NCI-H1105 (cell line): ENCODE results near the gene UBAP2.
"Not testable (repeated sequence)": the region's sequence is repeated elsewhere in the genome, so short reads cannot be mapped to it uniquely, and the experiment has no call there.

Experiments used
- DNase-seq: peaks from one replicate; lab custom pipeline; 2025; lab: John Stamatoyannopoulos, UW

UBAP2 gene

GRCh38 chr9:34046784-34047379 lies 1.8 kb downstream of the UBAP2 start:
- no peak for DNase-seq

DNA sequence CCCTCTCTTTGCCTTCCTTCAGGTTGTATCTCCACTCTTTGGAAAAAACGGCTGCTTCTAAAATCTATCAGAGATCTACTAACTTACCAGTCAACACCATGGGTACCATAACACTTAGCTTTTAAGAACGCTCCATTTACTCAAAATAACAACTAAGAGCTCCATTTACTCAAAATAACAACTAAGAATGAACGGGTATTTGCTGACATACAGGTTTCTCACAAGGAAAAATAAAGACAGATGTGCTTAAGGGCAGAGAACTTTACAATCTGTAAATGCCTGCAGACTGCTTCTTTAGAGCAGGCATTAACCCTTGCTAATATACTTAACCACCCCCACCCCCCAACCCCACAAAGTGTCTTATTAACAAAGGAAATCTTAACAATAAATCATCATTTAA lies 2.8 kb downstream of the UBAP2 start:
- DNase-seq: no peak

GRCh38 chr9:34042074-34042473 lies 6.6 kb downstream of the UBAP2 start:
- not testable (repeated sequence) for DNase-seq

DNA sequence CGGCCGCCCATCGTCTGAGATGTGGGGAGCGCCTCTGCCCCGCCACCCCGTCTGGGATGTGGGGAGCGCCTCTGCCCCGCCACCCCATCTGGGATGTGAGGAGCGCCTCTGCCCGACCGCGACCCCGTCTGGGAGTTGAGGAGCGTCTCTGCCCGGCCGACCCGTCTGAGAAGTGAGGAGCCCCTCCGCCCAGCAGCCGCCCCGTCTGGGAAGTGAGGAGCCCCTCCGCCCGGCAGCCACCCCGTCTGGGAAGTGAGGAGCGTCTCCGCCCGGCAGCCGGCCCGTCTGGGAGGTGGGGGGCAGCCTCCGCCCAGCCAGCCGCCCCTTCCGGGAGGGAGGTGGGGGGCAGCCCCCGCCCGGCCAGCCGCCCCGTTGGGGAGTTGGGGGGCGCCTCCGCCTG lies 9.8 kb downstream of the UBAP2 start:
- DNase-seq: not testable (repeated sequence)

DNA sequence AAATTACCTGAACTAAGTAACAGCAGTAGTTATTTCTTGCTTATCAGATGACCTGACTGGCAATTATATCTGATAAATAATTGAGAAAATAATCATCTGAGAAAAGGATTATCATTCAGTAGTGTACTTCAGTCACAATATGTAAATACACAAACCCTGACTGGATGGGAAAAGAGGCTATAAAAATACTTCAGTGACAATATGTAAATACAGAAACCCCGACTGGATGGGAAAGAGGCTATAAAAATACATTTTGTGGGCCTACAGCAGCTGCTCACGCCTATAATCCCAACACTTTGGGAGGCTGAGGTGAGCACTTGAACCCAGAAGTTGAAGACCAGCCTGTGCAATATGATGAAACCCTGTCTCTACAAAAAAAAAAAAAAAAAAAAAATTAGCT lies 11.1 kb downstream of the UBAP2 start:
- no peak for DNase-seq

GRCh38 chr9:34036625-34037024 lies 12.1 kb downstream of the UBAP2 start:
- DNase-seq: no peak

- no peak for DNase-seq
Measured at GRCh38 chr9:34035656-34036055, 13.0 kb downstream of the UBAP2 start.

DNA sequence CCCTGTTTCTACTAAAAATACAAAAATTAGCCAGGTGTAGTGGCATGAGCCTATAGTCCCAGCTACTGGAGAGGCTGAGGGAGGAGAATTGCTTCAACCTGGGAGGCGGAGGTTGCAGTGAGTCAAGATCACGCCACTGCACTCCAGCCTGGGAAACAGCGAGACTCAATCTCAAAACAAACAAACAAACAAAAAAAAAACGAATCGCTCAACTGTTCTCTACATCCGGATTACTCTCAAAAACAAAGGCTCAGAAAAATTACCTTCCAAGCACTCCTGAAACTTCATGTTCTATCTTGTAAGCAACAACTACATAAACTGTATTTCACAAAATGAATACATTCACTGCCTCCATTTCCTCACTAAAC lies 14.0 kb downstream of the UBAP2 start:
- DNase-seq: no peak

- no peak for DNase-seq
Measured at GRCh38 chr9:34032631-34033030, 16.1 kb downstream of the UBAP2 start.

GRCh38 chr9:34027845-34028574 lies 20.7 kb downstream of the UBAP2 start:
- DNase-seq: no peak

GRCh38 chr9:34025811-34026210 lies 22.9 kb downstream of the UBAP2 start:
- no peak for DNase-seq

DNA sequence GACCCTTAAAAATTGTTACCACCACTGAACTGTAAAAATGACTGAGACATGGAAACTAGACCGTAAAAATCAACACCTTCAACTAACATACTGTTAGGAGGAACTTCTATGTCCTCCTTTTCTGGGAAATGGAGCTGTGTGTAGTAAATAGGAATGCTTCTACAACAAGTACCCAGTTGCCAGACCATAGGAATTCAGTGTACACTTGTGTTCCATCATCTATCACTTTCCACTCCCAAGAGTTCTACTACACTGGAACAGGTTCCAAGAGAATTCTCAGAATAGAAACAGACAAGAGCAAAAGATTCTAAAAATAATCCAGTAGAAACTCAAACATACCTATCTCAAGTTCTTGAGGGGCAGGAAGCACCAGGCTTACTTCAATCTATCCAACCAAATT lies 23.6 kb downstream of the UBAP2 start:
- no peak for DNase-seq

GRCh38 chr9:34024476-34024875 lies 24.2 kb downstream of the UBAP2 start:
- DNase-seq: not testable (repeated sequence)

GRCh38 chr9:34016149-34016548 lies 32.5 kb downstream of the UBAP2 start:
- no peak for DNase-seq

- peak; percentile 5 for DNase-seq
Measured at GRCh38 chr9:34010979-34011378, 37.7 kb downstream of the UBAP2 start.

DNA sequence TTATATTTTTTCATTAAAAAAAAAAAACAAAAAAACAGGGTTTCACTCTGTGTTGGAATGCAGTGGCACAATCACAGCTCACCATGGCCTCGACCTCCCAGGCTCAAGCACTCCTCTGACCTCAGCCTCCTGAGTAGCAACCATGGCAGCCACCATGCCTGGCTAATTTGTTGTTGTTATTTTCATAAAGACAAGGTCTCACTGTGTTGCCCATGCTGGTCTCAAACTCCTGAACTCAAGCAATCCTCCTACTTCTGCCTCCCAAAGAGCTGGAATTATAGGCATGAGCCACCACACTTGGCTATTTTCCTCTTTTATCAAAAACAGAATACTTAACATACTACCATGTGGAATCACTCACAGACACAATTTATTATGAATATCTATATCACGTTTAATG lies 46.7 kb downstream of the UBAP2 start:
- DNase-seq: no peak

GRCh38 chr9:34001298-34001697 lies 47.4 kb downstream of the UBAP2 start:
- no peak for DNase-seq

DNA sequence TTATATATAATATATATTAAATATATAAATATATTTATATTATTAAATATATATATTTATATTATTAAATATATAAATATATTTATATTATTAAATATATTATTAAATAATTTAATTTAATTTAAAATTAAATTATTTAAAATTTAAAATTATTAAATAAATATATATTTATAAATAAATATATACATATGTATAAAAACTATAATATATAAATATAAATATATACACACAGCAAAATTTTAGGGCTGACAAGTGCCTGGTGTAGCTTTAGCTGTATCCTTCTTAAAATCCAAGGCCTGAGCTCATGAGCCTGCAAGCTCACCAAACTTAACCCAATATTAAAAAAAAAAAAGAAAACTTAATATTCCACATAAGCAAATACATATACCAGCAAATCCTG lies 53.2 kb downstream of the UBAP2 start:
- DNase-seq: no peak

DNA sequence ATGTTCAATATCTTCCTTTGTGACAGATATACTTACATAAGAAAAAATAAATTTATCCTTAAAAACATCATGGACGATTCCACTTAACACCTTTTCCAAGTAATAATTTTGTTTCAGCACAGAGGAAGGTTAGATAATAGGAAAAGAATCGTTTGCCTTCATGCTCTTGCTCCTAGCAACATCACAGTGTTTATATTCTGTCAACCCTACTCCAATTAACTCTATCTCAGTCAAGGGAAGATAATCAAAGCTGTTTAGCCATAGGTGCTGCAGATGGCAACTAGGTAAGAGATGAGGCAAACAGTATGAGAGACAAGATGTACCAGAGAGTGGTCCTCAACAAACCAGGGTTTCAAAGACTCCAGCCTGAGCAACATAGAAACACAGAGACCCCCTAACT lies 55.6 kb downstream of the UBAP2 start:
- DNase-seq: no peak

DNA sequence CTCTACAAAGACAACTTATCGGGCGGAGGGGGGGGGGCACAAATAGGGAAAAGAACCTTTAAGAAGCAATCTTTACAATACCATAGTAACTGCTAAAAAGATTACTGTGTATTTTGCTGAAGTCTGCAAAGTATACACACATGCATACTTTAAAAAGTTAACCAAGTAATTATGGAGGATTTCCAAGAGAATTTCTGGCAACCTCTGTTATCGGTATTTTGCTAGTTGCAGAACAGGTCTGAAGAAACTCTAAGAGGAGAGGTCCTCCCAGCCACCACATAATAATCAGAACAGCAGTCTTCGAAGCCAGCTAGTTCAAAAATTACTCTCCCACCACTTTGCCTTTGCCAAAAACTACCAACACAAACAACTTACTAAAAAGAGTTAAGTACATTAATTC lies 56.1 kb downstream of the UBAP2 start:
- DNase-seq: no peak

DNA sequence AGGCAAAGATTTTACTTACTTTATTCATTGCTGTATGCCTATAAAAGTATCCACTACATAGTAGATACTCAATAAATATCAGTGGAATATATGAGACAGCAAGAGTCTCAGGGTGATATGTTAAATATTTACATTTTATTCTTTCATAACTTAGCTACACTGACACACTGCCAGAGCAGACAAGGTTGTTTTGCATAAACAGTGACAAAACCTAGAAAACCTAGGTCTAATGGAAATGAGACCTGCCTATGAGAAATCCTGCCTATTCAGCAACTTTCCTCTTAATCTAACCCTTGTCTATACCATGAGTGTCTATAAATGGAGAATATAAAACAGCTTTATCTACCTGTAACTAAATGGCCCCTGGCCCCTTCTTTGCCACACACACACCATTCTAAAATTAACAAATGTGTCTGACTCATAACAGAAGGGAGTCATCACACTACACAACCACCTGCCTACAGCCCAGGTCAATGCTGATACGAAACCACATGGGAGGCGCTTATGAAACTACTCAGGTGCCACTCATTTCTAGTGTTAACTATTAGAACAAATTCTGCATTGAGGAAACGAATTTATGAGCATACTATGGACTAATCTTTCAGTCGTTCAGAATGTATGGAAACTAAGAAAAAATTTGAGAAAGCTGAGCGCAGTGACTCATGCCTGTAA lies 60.3 kb downstream of the UBAP2 start:
- DNase-seq: no peak

DNA sequence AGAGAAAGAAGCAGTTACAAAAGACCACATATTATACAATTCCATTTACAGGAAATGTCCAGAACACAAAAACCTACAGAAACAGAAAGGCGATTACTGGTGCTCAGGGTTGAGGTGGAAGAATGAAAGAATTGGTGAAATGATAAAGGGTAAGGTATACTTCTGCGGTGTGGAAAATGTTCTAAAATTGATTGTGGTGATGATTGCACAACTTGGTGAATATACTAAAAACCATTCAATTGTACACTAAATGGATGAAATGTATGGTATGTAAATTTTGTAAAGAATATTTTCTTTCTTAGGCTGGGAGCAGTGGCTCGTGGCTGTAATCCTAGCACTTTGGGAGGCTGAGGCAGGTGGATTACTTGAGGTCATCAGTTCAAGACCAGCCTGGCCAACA lies 72.3 kb downstream of the UBAP2 start:
- DNase-seq: no peak

DNA sequence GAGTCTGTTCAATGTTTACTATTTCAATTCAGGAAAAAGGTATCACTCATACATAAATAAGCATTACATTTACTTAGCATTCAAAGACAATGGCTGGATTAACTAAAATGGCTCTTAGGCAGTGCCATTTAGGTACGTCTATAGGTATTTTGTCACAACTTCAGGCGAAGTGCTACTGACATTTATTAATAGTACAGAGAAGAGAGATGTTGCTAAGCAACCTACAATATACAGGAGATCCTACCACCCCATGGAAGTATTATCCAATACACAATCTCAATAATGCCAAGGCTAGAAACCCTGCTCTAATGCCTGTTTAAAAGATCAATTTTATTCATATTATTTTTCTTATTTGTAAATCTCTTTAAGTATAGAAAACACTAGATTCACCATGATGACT lies 76.0 kb downstream of the UBAP2 start:
- no peak for DNase-seq
